CD4-positive, alpha-beta T cell treated with Interferon gamma for 1 hour (primary cell): ENCODE measurements around the gene MOB4.

Experiments used
- DNase-seq: peaks from one replicate; pipeline ENCODE4 v3.0.0-alpha.2; 2020

MOB4 gene

GRCh38 chr2:197597166-197597565, 81.3 kb downstream of the MOB4 start:
- DNase-seq: no peak

DNA sequence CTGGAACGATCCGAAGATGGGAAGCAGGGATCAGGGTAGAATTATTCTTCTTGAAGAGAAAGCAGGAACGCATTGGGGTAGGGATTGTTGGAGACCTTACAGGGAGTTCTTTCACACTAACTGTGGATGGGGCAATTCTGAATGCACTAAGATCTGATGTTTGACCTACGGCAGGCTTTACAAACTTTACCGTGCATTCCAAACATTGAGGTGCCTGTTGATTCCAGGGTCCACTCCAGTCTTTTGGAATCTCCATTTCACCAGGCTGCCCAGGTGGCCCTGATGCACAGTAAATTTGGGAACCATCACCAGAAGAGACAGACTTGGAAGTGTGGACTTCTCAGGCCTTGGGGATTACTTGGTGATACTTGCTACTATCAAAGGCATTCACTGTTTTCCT, 82.6 kb downstream of the MOB4 start:
- DNase-seq: no peak

GRCh38 chr2:197599285-197599965, 83.6 kb downstream of the MOB4 start:
- DNase-seq: no peak

GRCh38 chr2:197600306-197600705, 84.4 kb downstream of the MOB4 start:
- no peak for DNase-seq

- no peak for DNase-seq
These were observed 85.9 kb downstream of the MOB4 start for GRCh38 chr2:197601726-197602125.
